Esophagus muscularis mucosa (tissue), 4 donors: Measurements from ENCODE around the gene MMD.

Experiments used
- CTCF ChIP-seq, 3 experiments: fragments of 200-600 bp in 2 of 3; fragments of 450-650 bp in 1 of 3; sonication (generic) in 2 of 3; IDR thresholded peaks; one replicate each; pipeline ENCODE4 v1.5.1; 2017 to 2019; ENCODE audit warnings: antibody characterized with exemption in 3 of 3, mild to moderate bottlenecking in 2 of 3, moderate library complexity in 1 of 3
- EP300 ChIP-seq: sonication (generic); formaldehyde crosslinking; IDR thresholded peaks from one replicate; pipeline ENCODE4 v1.6.1; 2017; ENCODE audit warnings: antibody characterized with exemption
- POLR2A ChIP-seq: fragments of 450-650 bp; IDR thresholded peaks from one replicate; pipeline ENCODE4 v1.6.1; 2017; ENCODE audit warnings: antibody characterized with exemption, moderate library complexity, mild to moderate bottlenecking, low read depth

- TF ChIP-seq CTCF (IDR thresholded peaks at IDR 0.05), result no peak
- no peak for TF ChIP-seq POLR2A
- TF ChIP-seq EP300, result no peak
These were observed at the start of gene MMD for GRCh38 chr17:55421179-55421934.
